NCI-H2171 (cell line): ENCODE results near the gene ZNF774.
"Not testable (repeated sequence)": the region's sequence is repeated elsewhere in the genome, so short reads cannot be mapped to it uniquely, and the experiment has no call there.

Source experiments
- DNase-seq: peaks from one replicate; lab custom pipeline; 2025; lab: John Stamatoyannopoulos, UW

ZNF774 gene

DNA sequence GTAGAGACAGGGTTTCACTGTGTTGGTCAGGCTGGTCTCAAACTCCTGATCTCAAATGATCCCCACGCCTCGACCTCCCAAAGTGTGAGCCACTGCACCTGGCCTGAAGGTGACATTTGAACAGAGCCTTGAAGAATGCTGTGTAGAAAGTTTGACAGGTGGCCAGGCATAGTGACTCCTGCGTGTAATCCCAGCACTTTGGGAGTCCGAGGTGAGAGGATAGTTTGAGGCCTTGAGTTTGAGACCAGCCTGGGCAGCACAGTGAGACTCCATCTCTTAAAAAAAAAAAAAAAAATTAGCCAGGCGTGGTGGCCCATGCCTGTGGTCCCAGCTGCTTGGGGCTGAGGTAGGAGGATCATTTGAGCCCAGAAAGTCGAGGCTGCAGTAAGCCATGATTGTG, 37.4 kb downstream of the ZNF774 start:
- DNase-seq: no peak

DNA sequence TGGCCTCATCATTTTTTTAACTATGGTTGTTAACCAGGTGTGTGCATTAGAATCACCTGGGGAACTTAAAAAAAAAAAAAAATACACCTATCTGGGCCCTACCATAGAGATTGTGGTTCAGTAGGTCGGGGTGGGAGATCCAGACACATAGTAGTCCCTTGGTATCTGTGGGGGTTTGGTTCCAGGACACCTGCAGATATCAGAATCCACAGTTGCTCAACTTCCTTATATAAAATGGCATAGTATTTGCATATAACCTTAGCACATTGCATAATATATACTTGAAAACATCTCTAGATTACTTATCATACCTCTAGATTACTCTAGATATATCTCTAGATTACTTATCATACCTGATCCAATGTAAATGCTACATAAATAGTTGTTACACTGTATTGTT, 41.0 kb downstream of the ZNF774 start:
- no peak for DNase-seq

DNA sequence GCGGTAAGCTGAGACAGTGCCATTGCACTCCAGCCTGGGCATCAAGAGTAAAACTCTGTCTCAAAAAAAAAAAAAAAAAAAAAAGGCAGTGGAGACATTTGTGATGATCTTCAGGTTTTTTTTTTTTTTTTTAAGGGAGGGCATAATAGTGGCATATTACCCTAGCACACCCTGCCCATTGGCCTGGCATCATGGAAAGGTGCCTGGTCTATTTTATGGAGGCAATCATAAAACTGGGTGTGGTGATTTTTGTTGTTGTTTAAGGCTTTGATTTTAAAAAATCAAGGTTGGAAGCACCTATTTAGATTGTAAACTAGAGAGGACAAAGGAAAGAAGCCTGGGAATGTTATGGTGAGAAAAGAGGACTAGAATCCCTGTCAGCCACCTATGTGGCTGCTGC, 42.0 kb downstream of the ZNF774 start:
- DNase-seq: no peak

DNA sequence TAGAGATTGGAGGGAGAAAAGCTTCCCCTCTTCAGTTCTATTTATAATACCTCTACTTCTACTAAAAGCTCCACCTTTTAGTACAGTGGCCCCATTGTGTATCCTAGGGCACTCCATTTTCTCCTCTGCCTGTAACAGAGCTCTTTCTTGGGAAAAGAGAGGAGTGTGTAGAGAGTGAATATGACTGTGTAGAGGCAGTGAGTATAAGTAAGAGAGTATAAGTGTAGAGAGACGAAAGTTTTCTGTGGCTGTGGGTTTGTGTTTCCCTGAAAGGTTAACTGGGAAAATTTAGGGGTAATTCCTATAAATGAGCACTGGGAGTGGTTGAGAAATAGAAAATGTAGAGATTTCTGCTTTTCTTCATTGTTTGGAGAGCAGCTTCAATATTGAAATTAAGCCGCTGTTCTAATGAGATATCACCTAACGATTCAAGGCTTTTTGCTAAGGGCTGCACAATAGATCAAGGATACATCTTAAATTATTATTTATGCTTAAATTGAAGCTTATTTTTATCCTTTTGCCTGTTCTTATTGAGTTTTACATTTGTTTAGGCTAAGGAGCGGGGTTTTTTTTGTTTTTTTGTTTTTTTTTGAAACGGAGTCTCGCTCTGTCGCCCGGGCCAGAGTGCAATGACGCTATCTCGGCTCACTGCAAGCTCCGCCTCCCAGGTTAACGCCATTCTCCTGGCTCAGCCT, 42.8 kb downstream of the ZNF774 start:
- DNase-seq: no peak

DNA sequence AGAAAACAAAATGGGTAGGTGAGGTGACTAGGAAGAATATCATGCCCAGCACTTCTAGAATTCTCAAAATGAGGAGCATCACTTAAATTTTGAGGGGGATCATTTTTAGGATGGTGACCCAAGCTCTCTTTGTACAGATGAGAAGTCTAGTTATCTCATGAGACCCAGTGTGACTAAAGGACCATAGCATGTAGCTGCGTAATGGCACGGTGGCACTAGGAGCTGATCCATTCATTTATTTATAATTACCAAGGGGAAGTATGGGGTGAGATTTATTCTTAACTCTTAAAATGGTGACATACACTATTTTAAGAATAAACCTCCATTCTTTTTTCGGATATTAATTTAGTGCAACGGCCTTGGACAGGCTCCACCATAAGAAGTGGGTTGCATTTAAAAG, 44.2 kb downstream of the ZNF774 start:
- DNase-seq: no peak

DNA sequence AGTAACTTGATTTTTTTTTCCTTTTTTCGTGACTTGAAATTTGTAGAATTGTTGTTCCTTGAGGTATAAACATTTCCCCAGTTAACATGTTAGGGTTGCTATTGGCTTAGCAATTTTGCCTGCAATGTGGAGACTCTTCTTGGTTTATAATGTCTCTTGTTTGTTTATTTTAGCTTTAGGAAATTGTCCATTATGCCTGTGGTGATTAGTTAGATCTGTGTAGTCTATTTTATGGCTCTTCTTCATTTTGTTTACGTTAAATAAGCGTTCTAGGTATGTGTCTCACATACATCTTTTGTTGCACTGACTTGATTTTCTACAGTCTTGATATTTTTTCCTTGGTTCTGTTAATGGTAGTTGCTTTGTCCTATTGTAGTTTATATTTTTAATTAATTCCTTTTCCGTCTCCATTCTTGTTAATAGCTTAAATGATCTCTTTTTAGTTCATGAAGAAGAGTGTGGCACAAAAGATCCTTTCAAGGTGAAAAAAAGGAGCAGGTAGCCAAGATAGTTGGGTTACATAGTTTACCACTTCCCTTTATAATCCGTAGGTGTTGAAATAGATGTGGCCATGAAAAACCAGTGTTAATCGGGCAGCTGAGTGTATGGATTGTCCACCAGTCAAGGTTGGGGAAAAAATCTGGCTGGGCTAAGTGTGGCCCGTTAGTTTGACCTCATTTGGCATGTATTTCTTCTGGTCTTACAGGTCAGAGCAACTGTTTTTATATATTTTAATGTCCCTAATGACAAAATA, 48.1 kb downstream of the ZNF774 start:
- DNase-seq: no peak

DNA sequence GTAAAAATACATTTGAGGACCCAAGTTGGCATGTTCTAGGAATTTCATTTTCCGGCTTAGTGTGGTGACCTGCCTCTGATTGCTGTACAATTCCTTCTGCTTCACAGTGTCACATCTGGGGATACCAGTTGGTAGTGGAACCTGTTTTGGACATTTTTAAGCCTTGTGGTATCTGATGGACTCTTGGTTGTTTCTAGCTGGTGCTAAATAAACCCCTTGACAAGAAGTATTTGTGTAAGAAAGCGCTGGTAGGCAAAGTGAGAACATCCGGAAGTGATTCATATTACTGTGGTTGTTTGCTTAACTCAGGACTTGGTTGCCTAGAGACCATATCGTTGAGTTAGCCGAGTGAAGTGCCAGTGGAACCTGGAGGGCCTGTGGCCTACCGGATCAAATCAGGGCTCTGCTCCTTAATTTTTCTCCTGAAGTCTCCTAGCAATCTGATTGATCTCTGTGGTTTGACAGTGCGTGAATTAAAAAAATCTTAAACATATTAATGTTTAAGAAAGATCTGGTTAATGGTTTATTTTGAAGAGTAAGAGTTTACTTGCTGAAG, 48.8 kb downstream of the ZNF774 start:
- DNase-seq: peak; percentile 31

DNA sequence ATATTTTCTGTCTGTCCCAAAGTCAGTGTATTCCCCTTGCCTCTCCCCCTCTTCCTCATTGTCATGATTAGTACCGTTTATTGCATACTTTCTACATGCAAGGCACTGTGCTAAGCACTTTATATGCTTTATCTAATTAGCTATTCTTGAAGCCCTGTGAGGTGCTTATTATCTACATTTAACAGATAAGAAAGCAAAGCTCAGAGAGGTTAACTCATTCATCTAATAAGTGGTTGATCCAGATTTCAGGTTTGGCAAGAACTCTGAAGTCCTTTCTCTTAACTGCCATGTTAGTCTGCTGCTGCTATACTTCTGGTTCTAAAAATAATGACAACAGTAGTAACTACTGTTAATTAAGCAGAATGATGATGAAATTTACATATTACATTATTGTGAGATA, 49.4 kb downstream of the ZNF774 start:
- DNase-seq: no peak

DNA sequence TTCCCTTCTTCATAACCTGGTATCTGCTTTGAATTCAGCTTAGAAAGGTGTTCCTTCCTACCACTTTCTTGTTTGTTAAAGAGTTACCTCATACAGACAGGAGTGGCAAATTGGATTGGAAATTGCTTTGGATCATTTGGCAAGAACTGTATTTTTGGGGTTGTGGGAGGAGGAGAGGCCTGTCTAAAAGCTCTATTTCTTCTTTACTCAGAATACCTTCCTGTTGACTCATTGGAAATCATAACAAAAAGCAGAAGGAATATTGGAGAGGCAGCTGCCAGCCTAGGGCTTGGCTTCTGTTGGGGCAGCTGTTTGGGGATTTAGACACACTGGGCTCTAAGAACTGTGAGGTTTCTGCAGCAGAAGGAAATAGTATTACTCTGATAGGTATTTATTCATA, 50.1 kb downstream of the ZNF774 start:
- peak; percentile 18 for DNase-seq

DNA sequence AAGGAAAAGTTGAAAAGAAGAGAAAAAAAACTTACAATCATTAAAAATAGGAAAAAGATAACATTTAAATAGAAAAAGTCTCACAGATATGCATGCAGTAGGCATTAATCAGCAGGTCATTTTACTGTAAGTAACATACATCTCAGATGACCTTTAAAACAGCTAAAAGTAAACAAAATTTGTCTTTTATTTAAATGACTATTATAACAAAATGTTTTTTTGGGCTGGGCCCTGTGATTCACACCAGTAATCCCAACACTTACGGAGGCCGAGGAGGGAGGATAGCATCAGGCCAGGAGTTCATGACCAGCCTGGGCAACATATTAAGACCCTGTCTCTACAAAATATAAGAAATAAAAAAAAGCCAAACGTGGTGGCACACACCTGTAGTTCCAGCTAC, 50.7 kb downstream of the ZNF774 start:
- no peak for DNase-seq

DNA sequence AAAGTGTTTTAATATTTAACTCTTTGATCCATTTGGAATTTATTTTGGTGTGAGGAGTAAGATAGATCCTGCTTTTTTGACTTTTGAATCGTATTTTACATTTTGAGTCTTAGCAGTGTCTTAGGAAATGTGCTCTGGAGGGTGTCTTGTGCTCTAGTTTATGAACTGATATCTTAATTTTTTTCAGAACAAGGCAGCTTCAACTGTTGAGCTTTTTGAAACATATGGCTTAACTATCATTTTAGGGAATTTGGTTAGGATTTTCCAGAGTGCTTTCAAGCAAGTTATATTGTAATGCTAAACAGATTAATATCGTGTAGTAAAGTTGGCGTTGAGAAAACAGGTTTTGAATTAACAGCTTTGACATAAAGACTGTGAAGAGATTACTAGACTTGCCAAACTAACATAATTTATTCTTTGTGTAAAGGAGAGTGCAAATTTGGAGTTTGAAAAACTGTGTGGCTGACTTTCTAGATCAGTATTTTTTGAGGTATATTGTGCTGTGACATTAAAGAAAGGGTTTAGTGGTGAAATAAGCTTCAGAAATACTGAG, 53.0 kb downstream of the ZNF774 start:
- no peak for DNase-seq

DNA sequence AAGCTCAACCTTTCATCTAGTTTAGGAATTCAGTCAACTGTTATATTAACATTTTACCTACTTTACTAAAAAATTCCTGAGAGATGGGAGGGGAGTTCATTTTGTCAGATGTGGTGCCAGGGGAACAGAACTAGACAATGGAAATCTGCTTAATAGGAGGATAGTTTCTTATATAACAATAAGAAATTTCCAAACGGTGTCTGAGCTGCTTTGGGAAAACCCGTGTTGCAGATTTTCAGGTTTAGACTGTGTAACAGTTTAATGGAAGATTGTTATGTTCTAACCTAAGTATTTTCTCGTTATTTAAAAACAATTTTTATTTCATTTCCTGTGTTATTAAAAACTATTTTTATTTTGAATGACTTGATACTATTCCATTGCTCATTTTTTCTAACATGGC, 55.3 kb downstream of the ZNF774 start:
- no peak for DNase-seq

DNA sequence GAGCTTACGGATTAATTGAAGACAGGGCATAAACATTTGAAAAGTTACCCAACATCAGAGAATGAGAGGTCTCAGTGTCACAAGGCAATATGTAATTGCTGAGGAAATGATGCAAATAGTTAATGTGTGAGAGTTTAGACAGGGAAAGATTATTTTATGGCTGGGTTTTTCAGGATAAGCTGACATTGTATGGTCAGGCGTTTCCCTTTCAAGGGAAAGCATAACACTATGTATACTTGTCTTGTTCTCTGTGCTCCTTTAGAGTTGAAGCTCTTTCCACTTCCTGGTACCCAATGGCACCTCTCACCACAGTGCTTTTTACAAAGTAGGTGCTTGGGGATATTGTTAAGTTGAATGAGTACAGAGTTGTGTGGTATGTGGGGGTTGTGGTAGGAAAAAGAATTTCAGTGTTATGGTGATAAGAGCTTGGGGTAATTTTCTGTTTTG, 55.8 kb downstream of the ZNF774 start:
- no peak for DNase-seq

DNA sequence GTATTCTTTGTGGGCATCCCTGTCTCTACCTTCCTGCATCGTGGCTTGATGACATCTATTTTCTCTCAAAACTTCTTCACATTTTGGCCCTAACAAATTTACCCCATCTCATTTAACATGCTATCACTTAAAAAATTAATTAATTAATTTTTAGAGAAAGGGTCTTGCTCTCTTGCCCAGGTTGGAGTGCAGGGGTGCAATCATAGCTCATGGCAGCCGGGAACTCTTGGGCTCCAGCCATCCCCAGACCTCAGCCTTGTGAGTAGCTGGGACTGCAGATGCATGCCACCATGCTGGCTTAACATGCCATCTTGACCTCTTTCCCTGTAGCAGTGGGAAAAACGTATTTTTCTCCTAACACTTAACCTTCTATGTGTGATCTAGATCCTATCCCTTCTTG, 56.6 kb downstream of the ZNF774 start:
- no peak for DNase-seq

DNA sequence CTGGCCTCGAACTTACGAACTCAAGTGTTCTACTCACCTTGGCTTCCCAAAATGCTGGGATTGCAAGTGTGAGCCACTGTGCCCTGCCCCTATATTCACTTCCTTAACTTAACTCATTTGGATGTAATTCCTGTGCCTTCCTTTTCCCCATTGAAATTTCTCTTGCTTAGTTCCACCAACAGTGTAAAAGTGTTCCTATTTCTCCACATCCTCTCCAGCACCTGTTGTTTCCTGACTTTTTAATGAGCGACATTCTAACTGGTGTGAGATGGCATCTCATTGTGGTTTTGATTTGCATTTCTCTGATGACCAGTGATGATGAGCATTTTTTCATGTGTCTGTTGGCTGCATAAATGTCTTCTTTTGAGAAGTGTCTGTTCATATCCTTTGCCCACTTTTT, 57.5 kb downstream of the ZNF774 start:
- DNase-seq: not testable (repeated sequence)

DNA sequence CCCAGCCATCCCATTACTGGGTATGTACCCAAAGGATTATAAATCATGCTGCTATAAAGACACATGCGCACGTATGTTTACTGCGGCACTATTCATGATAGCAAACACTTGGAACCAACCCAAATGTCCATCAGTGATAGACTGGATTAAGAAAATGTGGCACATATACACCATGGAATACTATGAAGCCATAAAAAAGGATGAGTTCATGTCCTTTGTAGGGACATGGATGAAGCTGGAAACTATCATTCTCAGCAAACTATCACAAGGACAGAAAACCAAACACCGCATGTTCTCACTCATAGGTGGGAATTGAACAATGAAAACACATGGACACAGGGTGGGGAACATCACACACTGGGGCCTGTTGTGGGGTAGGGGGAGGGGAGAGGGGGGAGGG, 58.2 kb downstream of the ZNF774 start:
- not testable (repeated sequence) for DNase-seq

DNA sequence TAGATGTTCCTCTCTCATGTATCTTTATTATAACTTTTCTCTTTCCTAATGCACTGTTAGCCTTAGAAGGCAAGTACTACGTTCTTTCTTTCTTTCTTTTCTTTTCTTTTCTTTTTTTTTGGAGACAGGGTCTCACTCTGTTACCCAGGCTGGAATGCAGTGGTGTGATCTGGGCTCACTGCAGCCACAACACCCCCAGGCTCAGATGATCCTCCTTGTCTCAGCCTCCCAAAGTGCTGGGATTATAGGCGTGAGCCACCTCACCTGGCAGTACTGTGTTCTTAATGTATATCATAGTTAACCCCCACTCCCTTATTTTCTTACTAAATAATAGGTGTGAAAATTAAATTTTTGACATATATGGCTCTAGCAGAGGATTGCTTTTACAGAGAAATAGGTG, 59.1 kb downstream of the ZNF774 start:
- DNase-seq: no peak
